CD4-positive, alpha-beta T cell treated with Interleukin-6 for 4 hours (primary cell): Measurements from ENCODE around the gene DYRK1A.
A peak's percentile ranks its signal among the peaks of the same experiment; 100 is the strongest.

Source experiments
- DNase-seq: peaks from one replicate; pipeline ENCODE4 v3.0.0-alpha.2; 2020; ENCODE audit warnings: mixed read lengths

The DYRK1A gene

DNA sequence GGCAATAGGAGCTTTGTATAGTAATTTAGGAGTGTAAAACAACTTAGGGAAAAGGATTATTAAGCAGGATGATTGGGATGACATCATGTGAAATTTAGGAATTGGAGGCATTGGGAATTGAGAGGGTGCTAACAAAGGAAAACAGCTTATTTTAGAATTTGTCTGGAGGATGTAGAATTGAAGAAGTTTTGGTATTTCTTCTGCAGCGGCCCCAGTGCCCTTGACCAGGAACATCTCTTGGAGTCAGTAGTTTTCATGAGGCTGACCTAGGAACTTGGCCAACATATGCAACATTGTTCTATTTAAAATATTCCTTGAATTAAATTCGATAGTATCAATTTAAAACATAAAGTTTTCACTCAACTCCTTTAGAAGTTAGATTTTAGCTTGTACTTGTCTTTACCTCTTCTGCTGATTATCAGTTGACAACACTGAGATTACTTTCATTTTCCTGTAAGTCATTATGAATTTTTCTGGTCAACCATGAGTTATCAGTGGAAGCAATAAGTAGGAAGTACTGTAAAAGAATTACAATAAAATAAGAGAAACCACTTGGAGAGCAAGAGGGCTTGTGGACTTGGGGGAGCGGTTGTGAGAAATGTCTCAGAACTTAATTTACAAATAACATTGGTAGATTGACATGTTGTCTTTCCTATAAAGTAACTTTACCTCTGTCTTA, 52.8 kb downstream of the DYRK1A start:
- no peak for DNase-seq

- no peak for DNase-seq
Observed at GRCh38 chr21:37421306-37421705, 54.7 kb downstream of the DYRK1A start.

DNA sequence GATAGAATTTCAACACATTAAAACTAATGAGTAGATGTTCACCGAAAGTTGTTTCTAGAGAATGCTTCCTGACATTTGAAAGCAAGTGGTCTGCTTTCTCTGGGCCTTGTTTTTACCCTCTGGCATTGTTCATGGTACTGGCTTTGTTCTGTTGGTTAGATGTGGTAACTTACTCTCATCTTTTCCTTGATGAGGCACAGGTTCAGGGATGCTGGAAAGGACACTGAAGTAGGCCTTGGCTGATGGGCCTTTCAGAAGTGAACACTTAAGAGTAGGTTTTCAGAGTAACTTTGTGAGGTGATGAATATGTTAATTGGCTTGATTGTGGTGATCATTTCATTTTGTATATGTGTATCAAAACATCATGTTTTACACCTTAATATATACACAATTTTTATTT, 55.8 kb downstream of the DYRK1A start:
- no peak for DNase-seq

DNA sequence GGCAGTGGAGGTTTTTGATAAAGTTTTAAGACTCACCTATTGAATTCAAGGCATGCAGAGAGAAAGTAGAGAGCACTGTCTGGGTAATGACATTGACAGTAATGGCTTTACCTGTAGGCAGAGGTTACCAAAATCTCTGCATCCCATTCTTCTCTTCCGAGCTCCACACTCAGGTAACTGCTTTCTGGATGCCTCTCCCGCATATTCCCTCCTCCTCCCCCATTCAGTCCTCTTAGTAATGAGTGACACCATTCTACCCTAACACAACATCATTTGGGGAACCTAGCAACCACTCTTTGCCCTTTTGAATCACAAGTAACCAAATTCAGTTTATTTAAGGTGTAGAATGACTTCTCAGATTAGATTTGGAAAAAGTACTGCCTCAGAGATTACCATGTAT, 56.5 kb downstream of the DYRK1A start:
- DNase-seq, result no peak

GRCh38 chr21:37424396-37424795, 57.8 kb downstream of the DYRK1A start:
- DNase-seq, result no peak

GRCh38 chr21:37425001-37425400, 58.4 kb downstream of the DYRK1A start:
- DNase-seq, result no peak

- DNase-seq, result no peak
Observed at GRCh38 chr21:37425684-37426083, 59.1 kb downstream of the DYRK1A start.

GRCh38 chr21:37427221-37427620, 60.6 kb downstream of the DYRK1A start:
- DNase-seq, result no peak

DNA sequence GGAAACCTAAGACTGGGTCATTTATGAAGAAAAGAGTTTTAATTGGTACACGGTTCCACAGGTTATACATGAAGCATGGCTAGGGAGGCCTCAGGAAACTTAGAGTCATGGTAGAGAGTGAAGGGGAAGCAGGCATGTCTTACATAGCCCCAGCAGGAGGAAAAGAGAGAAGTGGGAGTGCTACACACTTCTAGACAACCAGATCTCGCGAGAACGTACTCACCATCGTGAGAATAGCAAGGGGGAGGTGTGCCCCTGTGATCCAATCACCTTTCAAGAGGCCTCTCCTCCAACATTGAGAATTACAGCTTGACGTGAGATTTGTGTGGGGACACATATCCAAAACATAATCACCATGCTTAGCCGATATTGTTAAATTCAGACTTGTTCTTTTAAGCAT, 62.8 kb downstream of the DYRK1A start:
- DNase-seq, result no peak

DNA sequence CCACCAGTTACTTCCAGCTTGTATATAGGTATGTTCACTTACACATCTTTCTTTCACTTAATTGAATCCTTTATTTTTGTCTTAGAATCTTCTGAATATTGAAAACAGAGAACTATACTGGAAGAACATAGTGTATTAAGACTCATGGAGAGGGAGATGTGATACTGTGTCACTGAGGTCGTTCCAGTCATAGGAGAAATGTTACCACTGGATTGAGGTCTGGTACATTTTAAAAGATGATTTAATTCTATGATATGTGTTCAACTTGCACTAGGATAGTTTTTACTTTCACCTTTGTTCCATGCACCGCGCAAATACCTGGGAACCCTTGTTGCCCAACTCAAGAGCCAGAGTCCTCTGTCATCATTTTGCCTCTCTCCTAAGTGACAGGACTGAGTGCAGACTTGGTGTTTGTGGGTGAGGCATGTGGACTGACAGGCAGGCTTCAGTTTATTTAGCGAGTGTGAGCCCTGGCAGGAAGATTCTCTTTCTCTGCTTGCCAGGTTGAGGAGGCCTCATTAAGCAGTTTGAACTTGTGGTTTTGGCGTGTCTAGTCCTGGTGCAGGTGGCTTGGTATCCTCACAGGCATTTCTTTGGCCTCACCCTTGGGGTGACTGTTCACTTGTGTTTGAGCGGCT, 63.7 kb downstream of the DYRK1A start:
- DNase-seq, result no peak

- DNase-seq, result no peak
Observed at GRCh38 chr21:37431243-37431642, 64.7 kb downstream of the DYRK1A start.

- no peak for DNase-seq
Observed at GRCh38 chr21:37432710-37433455, 66.3 kb downstream of the DYRK1A start.

DNA sequence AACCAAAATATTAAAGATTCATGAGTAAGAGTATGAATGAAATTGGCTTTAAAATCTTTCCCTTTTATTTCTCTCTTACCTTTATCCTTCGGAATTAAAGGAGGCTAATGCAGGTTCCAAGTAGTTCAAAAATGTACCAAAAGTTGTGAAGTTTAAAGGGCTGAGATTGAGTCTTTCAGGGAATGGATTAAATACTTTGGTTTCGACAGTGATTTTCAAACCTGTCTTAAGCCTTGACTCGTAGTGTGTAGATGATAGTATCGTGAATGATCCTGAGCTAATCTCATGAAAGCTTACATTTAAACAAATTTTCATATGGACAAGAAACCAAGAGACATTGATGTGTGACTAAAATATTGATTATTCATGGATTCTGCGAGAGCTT, 66.9 kb downstream of the DYRK1A start:
- DNase-seq, result no peak

DNA sequence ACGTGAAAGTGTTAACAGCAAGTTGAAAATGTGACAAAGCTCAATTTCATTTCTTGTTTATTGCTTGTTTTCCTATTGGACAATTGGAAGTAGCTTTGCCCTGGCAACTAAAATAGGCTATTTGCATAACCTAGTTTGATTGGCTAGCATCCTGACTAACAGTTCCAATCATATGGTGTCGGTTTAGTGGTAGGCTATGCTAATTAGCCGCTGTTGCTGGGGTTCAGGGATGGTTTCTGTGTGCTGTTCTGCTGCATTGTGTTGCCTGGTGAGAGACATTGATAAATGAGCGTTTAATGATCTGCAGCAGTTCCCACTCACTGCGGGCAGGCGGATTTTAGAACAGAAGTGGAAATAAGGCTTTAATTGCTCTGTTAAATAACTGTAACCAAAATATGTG, 68.5 kb downstream of the DYRK1A start:
- peak; percentile 51 for DNase-seq

DNA sequence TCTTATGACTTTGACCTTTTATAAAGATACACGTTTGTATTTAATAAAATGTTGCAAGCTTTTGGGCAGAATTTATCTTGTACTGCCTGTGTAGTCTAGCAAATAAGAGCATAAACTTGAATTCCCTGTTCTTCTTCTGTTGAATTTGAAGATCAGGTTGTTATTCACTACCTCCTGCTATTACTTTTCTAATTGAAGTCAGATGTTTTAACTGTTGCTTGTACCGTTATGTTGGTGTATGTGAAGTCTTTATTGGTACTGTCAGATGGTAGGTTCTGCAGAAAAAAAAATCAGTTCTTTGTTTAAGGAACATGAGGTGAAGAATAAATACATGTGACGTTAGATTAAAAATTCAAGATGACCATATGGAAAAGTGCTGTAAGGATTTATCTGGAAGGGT, 69.1 kb downstream of the DYRK1A start:
- no peak for DNase-seq

- no peak for DNase-seq
Observed at GRCh38 chr21:37436174-37436573, 69.6 kb downstream of the DYRK1A start.

- no peak for DNase-seq
Observed at GRCh38 chr21:37437376-37438080, 71.0 kb downstream of the DYRK1A start.

- no peak for DNase-seq
Observed at GRCh38 chr21:37443683-37444082, 77.1 kb downstream of the DYRK1A start.

DNA sequence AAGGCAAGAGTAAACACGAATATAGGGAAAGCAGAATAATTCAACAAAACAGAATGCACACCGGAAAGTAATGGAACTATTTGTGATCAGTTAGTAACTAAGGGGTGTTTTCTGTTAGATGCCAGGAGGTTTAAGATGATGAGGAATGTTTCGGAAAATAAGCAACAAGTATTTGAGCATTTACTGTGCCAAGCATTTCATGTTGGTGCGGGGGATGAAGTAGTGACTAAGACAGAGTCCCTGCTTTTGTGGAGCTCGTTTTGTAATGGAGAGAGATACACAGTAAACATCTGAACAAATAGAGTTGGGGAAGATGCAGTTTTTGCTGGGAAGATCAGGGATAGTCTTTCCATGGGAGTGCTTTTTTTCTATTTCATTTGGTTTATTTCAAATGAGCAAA, 78.7 kb downstream of the DYRK1A start:
- DNase-seq, result no peak

DNA sequence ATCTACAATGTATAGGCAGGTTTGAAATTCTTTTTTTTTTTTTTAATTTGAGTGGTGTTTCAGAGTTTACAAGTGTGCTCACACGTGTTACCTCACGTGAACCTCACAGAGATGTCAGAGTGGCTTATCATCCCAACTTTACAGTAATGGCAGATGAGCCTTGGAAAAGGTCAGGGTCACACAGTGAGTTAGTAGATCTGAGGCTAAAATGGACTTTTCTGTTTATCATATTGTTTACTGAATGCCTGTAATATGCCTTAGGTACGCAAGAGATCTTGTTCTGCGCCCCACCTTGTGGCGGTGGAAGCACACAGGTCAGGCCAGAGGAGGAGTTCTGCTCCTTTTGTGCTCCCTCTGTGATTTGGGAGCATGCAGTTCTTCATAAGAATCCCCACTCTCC, 80.0 kb downstream of the DYRK1A start:
- DNase-seq, result no peak

GRCh38 chr21:37447288-37447936, 80.8 kb downstream of the DYRK1A start:
- DNase-seq, result no peak

DNA sequence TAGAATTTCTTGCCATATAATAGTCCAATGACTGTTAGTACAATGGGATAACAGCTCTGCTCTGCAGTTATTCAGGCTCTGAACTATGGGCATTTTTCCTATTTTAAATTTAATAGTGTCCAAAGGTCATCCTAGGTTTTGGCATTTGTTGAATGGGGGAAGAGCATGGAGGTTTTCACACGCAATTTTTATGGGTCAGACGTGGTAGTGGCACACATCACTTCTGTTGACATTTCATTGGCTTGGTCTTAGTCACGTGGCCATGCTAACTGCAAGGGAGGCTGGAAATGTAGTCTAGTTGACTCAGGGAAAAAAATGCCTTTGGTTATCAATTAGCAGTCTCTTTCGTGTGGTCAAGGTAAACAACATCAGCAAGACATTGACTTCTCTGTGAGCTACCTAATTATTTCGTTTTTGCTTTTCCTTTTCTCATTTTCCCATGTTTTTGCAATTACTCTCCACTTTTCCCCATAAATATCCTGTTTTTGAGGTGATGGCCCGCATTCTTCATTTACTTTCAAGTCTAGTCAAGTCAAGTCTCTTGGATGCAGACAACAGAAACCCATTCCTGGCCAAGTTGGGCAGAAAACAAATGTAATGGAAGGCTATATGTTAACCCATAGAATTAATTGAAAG, 82.8 kb downstream of the DYRK1A start:
- no peak for DNase-seq
